ENCODE data around the gene FNBP1L. TPM values are rescaled to one million over a fixed set of nuclear protein-coding genes. Genes with fewer than 3 reads are reported as not detected.

Gene FNBP1L
- total RNA-seq, 3 donors from 2014 or later, result 1.2 to 3.0 (median 1.9) TPM

- H3K4me1 Mint-ChIP-seq (ENCODE audit: low read depth), result no peaks in the 10 kb centered on the region
- H3K9me3 Mint-ChIP-seq, result no peaks in the 10 kb centered on the region
- H3K27me3 Mint-ChIP-seq (ENCODE audit: low read depth), result no peaks in the 10 kb centered on the region
- H3K4me3 Mint-ChIP-seq, result no peak overlapping the region
- no peak for DNase-seq
- H3K36me3 Mint-ChIP-seq (ENCODE audit: insufficient read depth), result no peaks in the 10 kb centered on the region
- no peak for ATAC-seq
These were observed 149.8 kb downstream of the FNBP1L start for GRCh38 chr1:93597709-93598108.

DNA sequence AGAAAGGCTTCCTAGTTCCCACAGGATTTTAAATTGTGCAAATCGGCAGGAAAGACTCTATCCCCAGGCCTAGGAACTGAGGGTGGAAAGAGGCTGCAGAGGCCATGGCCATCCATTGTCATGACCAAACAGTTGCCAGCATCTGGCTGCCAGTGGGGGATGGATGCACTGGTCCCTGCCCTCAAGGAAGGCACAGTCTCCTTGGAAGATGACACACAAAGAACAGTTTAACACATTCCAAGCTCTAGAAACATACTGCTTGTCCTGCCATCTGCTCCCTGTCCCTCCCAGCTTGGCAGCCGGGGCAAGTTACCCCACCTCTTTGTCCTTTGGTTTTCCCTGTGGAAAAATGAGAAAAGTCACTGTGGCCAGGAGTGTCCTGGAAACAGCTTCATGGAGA, 150.5 kb downstream of the FNBP1L start:
- Mint-ChIP-seq H3K27me3 (ENCODE audit: low read depth) (no peaks in the 10 kb centered on the region), H3K4me3 (no peak overlapping the region), H3K4me1 (ENCODE audit: low read depth) (no peaks in the 10 kb centered on the region), H3K9me3 (no peaks in the 10 kb centered on the region), H3K36me3 (ENCODE audit: insufficient read depth) (no peaks in the 10 kb centered on the region)
- DNase-seq (no peak), ATAC-seq (no peak)

GRCh38 chr1:93598861-93599439, 151.0 kb downstream of the FNBP1L start:
- H3K4me1 Mint-ChIP-seq (ENCODE audit: low read depth), result no peaks in the 10 kb centered on the region
- H3K36me3 Mint-ChIP-seq (ENCODE audit: insufficient read depth), result no peaks in the 10 kb centered on the region
- no peak for ATAC-seq
- DNase-seq, result no peak
- H3K9me3 Mint-ChIP-seq, result no peaks in the 10 kb centered on the region
- no peak overlapping the region for H3K4me3 Mint-ChIP-seq
- no peaks in the 10 kb centered on the region for H3K27me3 Mint-ChIP-seq (ENCODE audit: low read depth)

DNA sequence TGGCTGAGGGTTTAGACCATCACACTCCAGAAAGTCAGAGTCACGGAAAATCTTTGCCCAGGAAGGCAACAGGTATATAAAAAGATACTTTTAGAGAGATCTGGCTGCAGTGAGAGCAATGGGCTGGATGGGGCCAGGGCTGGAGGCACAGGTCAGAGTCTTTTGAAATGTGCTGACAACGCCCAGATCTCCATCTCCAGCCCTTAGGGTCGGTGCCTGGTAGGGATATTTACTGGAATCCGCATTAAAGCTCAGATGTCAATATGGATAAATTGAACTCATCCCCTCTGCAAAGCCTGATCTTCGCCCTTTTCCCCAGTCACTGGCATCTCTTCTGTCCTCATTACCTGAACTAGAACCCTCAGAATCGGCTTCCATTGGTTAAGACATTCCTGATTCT, 151.6 kb downstream of the FNBP1L start:
- Mint-ChIP-seq H3K9me3 (no peaks in the 10 kb centered on the region), H3K4me3 (no peak overlapping the region), H3K4me1 (ENCODE audit: low read depth) (no peaks in the 10 kb centered on the region), H3K36me3 (ENCODE audit: insufficient read depth) (no peaks in the 10 kb centered on the region), H3K27me3 (ENCODE audit: low read depth) (no peaks in the 10 kb centered on the region)
- ATAC-seq (no peak), DNase-seq (no peak)

DNA sequence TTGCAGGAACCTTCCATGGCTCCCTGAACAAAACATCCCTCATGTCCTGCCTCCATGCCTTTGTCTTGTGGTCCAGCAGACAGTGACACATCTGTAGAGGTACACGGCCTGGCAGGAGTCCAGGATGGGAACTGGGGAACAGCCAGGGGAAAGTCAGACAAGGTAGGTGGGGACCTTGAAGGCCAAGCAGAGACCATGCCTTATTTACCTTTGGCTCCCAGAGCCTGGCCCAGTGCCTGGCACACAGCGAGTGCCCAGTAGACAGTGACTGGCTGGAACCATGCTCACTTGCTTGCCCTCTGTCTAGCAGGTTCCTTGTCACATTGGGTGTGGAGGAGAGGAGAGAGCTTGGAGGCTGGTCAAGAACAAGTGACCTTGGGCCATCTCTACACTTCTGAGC, 152.7 kb downstream of the FNBP1L start:
- Mint-ChIP-seq H3K9me3 (no peaks in the 10 kb centered on the region), H3K27me3 (ENCODE audit: low read depth) (no peaks in the 10 kb centered on the region), H3K4me3 (no peak overlapping the region), H3K36me3 (ENCODE audit: insufficient read depth) (no peaks in the 10 kb centered on the region), H3K4me1 (ENCODE audit: low read depth) (peaks cover 1% of the 10 kb centered on the region)
- ATAC-seq (no peak), DNase-seq (no peak)

DNA sequence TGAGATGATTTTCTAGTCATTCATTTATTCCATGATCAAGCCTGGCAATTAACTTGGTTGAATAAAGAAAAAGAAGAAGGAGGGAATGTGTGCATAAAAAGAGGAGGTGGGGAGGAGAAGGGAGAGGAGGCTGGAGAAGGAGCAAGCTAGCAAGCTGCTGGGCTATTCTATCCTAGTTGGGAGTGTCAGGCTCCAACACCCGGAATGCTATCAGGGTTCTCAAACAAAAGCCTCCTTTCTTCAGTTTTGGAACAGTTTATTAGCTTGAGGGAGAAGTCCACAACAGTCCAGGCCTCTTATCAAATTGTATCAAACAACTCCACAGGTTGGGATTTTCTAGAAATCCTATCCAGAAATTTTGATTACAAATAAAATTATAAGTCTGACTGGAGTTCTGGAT, 153.8 kb downstream of the FNBP1L start:
- peaks cover 10% of the 10 kb centered on the region for H3K4me1 Mint-ChIP-seq (ENCODE audit: low read depth)
- H3K9me3 Mint-ChIP-seq, result no peaks in the 10 kb centered on the region
- no peaks in the 10 kb centered on the region for H3K36me3 Mint-ChIP-seq (ENCODE audit: insufficient read depth)
- DNase-seq (no peak), ATAC-seq (no peak)
- no peak overlapping the region for H3K4me3 Mint-ChIP-seq
- peaks cover 2% of the 10 kb centered on the region for H3K27me3 Mint-ChIP-seq (ENCODE audit: low read depth)

DNA sequence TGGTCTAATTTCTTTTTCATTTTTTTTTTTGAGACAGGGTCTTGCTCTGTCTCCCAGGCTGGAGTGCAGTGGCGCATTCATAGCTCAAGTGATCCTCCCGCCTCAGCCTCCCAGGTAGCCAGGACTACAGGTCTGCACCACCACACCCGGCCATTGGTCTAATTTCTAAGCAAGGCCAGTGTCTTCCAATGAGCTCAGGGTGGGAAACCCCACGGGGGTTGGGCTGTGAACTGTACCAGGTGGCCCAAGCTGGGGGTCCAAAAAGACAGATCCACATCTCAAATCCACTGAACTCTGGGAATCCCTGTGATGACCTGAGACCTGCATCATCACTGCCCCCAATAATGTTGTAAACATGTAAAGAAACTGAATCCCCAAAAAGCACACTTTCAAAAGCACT, 154.2 kb downstream of the FNBP1L start:
- no peak for ATAC-seq
- Mint-ChIP-seq H3K9me3 (no peaks in the 10 kb centered on the region), H3K4me1 (ENCODE audit: low read depth) (peaks cover 13% of the 10 kb centered on the region), H3K27me3 (ENCODE audit: low read depth) (peaks cover 2% of the 10 kb centered on the region), H3K4me3 (no peak overlapping the region), H3K36me3 (ENCODE audit: insufficient read depth) (no peaks in the 10 kb centered on the region)
- DNase-seq, result no peak

GRCh38 chr1:93603106-93603505, 155.2 kb downstream of the FNBP1L start:
- Mint-ChIP-seq H3K36me3 (ENCODE audit: insufficient read depth) (no peaks in the 10 kb centered on the region), H3K9me3 (no peaks in the 10 kb centered on the region), H3K27me3 (ENCODE audit: low read depth) (peaks cover 2% of the 10 kb centered on the region), H3K4me1 (ENCODE audit: low read depth) (peaks cover 21% of the 10 kb centered on the region), H3K4me3 (no peak overlapping the region)
- DNase-seq (no peak), ATAC-seq (no peak)

GRCh38 chr1:93603601-93604000, 155.7 kb downstream of the FNBP1L start:
- peaks cover 2% of the 10 kb centered on the region for H3K27me3 Mint-ChIP-seq (ENCODE audit: low read depth)
- ATAC-seq (no peak), DNase-seq (no peak)
- H3K4me3 Mint-ChIP-seq, result no peak overlapping the region
- peaks cover 26% of the 10 kb centered on the region for H3K4me1 Mint-ChIP-seq (ENCODE audit: low read depth)
- no peaks in the 10 kb centered on the region for H3K36me3 Mint-ChIP-seq (ENCODE audit: insufficient read depth)
- no peaks in the 10 kb centered on the region for H3K9me3 Mint-ChIP-seq

Other genes with a start within 250 kb of the FNBP1L start
- 10 to 100 TPM; 91.9 to 99.5 (median 93.3) TPM for gene DR1, start 102.2 kb upstream of the FNBP1L start, total RNA-seq
- gene BCAR3, start 233.7 kb downstream of the FNBP1L start, total RNA-seq, result 1 to 10 TPM in 2 of 3 donors, under 1 TPM in 1; 0.53 to 1.7 (median 1.2) TPM

All from activated T-cell treated with anti-CD3 and anti-CD28 coated beads, Interleukin-2, amount 50 U/mL, for 4 hours (primary cell).